ENCODE results near the gene AURKA.

- TF ChIP-seq CTCF (IDR thresholded peaks at IDR 0.05; ENCODE audit: low read depth, low read length, missing input control): no peak
- no peak for TF ChIP-seq ATF3 (IDR thresholded peaks at IDR 0.05)
- TF ChIP-seq JUND (IDR thresholded peaks at IDR 0.05): no peak
- no peak for TF ChIP-seq GABPA (IDR thresholded peaks at IDR 0.05 in 1 of 2, conservative IDR thresholded peaks at IDR 0.05 in 1 of 2)
- TF ChIP-seq RAD21 (IDR thresholded peaks at IDR 0.05): no peak
- TF ChIP-seq MAX (IDR thresholded peaks at IDR 0.05): no peak
- no peak for TF ChIP-seq FOXA1 (IDR thresholded peaks at IDR 0.05)
- TF ChIP-seq TAF1 (conservative IDR thresholded peaks at IDR 0.05): no peak
Measured at GRCh38 chr20:56414842-56415765, 23.1 kb upstream of the AURKA start.

All from liver (tissue), 3 donors.